Measurements from ENCODE around the gene NHLRC2. TPM values are rescaled to one million over a fixed set of nuclear protein-coding genes. Genes with fewer than 3 reads are reported as not detected.

The NHLRC2 gene
- total and polyA plus RNA-seq, 8 donors = 2.8 to 112 (median 16.4) TPM

DNA sequence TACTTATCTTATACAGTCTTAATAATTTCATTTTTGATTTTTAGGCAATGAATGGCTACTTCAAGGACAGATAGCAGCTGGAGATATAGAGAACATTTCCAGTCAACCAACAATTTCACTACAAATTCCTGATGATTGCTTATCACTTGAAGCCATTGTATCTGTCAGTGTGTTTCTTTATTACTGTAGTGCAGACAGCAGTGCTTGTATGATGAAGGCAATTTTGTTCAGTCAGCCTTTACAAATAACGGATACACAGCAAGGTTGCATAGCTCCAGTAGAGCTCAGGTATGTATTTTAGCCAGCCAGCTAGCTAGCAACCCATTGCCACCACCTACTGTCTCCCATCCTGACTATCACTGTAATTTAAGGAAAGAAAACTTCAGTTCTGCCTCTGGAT, 53.8 kb downstream of the NHLRC2 start:
- Histone ChIP-seq H3K27me3 (no peaks in the 10 kb centered on the region), H3K4me1 (peaks cover 0 to 12% (median 4%) of the 10 kb centered on the region in 4 donors), H3K36me3 (peaks cover 28 to 81% (median 72%) of the 10 kb centered on the region in 4 donors), H3K9me3 (no peaks in the 10 kb centered on the region), H3K4me3 (no peak overlapping the region), H3K27ac (no peak overlapping the region)
- intact Hi-C loops (cut with DNase I; ENCODE audit: low total_unique reads) = no loop called here
- TF ChIP-seq POLR2A (IDR thresholded peaks at IDR 0.05) = no peak
- TF ChIP-seq, protein P1, sequence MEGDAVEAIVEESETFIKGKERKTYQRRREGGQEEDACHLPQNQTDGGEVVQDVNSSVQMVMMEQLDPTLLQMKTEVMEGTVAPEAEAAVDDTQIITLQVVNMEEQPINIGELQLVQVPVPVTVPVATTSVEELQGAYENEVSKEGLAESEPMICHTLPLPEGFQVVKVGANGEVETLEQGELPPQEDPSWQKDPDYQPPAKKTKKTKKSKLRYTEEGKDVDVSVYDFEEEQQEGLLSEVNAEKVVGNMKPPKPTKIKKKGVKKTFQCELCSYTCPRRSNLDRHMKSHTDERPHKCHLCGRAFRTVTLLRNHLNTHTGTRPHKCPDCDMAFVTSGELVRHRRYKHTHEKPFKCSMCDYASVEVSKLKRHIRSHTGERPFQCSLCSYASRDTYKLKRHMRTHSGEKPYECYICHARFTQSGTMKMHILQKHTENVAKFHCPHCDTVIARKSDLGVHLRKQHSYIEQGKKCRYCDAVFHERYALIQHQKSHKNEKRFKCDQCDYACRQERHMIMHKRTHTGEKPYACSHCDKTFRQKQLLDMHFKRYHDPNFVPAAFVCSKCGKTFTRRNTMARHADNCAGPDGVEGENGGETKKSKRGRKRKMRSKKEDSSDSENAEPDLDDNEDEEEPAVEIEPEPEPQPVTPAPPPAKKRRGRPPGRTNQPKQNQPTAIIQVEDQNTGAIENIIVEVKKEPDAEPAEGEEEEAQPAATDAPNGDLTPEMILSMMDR (IDR thresholded peaks at IDR 0.05) = no peak
- no peak for TF ChIP-seq POLR2AphosphoS5 (IDR thresholded peaks at IDR 0.05)
- no peak for TF ChIP-seq EP300 (IDR thresholded peaks at IDR 0.05)
- DNase-seq = no peak
- 90 to 100% (median 93%) methylated on average over 1 of the region's 1 CpG for WGBS, 5 donors

DNA sequence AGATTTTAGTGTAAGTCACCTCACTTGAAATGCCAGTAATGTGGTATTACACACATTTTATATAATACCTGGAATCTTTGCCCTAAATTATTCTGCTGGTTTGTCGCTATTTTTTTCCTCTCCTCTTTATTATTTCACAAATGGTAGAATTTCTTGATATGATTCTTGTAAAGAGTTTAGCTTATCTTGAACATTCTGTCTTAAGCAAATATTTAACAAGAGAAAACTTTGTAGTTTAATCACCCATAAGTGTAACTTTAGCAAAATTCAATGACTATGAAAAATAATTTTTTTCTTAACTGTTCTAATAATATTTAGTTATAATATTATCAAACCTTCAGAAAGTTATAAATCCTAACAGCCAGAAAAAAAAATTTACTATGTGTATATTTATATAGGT, 56.7 kb downstream of the NHLRC2 start:
- TF ChIP-seq POLR2AphosphoS5 (IDR thresholded peaks at IDR 0.05) = no peak
- H3K4me3 ChIP-seq = no peak overlapping the region
- no peaks in the 10 kb centered on the region for H3K9me3 ChIP-seq
- peaks cover 0 to 12% (median 4%) of the 10 kb centered on the region in 4 donors for H3K4me1 ChIP-seq
- H3K27ac ChIP-seq = no peak overlapping the region
- peaks cover 13 to 56% (median 49%) of the 10 kb centered on the region in 4 donors for H3K36me3 ChIP-seq
- H3K27me3 ChIP-seq = no peaks in the 10 kb centered on the region
- no peak for DNase-seq
- intact Hi-C loops (cut with DNase I; ENCODE audit: low total_unique reads) = no loop called here
- 40 to 65% (median 52%) methylated on average over 1 of the region's 1 CpG for WGBS, 5 donors

DNA sequence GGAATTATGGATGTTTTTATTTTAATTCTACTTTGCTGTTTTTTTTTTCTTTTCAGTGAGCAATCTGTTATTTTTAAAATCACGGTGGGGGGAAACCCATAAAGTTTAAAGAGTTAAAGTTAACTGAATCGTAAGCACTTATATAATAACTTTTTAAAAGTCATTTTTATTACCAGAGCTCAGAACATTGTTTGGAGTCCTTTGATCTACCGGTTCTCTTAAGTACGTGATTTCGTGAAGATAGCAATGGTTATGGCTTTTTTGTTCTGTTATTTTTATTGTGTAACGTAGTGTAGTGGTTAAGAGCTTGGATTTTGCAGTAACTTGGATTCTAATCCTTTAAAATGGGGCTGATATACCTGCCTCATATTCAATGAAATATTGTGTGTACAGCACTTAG, 57.4 kb downstream of the NHLRC2 start:
- Histone ChIP-seq H3K4me3 (no peak overlapping the region), H3K9me3 (no peaks in the 10 kb centered on the region), H3K36me3 (peaks cover 13 to 49% (median 42%) of the 10 kb centered on the region in 4 donors), H3K27me3 (no peaks in the 10 kb centered on the region), H3K27ac (no peak overlapping the region), H3K4me1 (peaks cover 0 to 12% (median 4%) of the 10 kb centered on the region in 4 donors)
- no peak for DNase-seq
- intact Hi-C loops (cut with DNase I; ENCODE audit: low total_unique reads) = no loop called here
- TF ChIP-seq POLR2AphosphoS5 (IDR thresholded peaks at IDR 0.05) = no peak
- TF ChIP-seq, protein P1 (IDR thresholded peaks at IDR 0.05) = no peak
- 50 to 79% (median 66%) methylated on average over 6 of the region's 6 CpGs for WGBS, 5 donors

DNA sequence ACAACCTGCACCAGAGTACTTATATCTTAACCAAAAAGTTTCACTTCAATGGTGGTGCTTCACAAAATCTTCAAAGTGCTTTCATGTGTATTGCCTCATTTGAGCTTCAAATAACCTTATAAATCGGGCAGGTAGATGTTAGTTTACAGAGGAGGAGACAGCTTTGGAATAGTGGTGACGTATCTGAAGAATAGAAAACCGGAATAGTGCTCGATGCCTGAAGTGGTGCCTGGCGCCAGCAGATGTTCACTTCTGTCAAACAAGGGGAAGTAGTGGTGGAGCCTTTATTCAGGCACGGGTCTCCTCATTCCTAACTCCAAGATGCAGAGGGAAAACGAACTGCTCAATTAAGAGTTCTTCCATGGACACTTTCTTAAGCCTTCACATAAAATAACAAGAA, 58.1 kb downstream of the NHLRC2 start:
- Histone ChIP-seq H3K36me3 (peaks cover 9 to 42% (median 34%) of the 10 kb centered on the region in 4 donors), H3K4me1 (peaks cover 0 to 12% (median 4%) of the 10 kb centered on the region in 4 donors), H3K4me3 (no peak overlapping the region), H3K27ac (no peak overlapping the region), H3K27me3 (no peaks in the 10 kb centered on the region), H3K9me3 (no peaks in the 10 kb centered on the region)
- 85 to 96% (median 95%) methylated on average over 7 of the region's 7 CpGs for WGBS, 5 donors
- TF ChIP-seq EP300 (IDR thresholded peaks at IDR 0.05) (no peak), POLR2A (IDR thresholded peaks at IDR 0.05) (no peak)
- TF ChIP-seq, protein P1 (IDR thresholded peaks at IDR 0.05) = no peak
- intact Hi-C loops (cut with DNase I; ENCODE audit: low total_unique reads) = no loop called here
- no peak for DNase-seq

DNA sequence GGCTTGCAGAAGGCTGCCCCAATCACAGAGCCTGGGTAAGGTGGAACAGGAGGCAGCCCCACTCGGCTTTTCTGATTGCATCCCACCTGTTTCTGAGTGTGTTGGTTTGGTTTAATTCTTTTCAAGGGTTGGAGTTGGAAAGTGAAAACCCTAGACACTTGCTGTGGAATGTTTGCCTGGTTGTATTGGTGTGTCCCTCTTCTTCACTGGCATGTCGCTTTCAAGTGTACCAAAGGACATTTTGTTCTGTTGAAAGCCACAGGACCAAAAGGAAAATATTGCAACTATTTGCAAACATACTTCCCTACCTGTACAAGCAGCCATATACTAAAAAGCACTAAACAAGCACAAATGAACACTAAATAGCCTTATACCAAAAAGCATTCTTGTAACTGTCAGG, 60.5 kb downstream of the NHLRC2 start:
- 84 to 97% (median 91%) methylated on average over 2 of the region's 2 CpGs for WGBS, 5 donors
- intact Hi-C loops (cut with DNase I; ENCODE audit: low total_unique reads) = no loop called here
- H3K9me3 ChIP-seq = no peaks in the 10 kb centered on the region

More for the DNA sequence above, 60.5 kb downstream of the NHLRC2 start:
- no peak overlapping the region for H3K4me3 ChIP-seq
- H3K4me1 ChIP-seq = peaks cover 0 to 12% (median 4%) of the 10 kb centered on the region in 4 donors
- no peak for DNase-seq
- no peaks in the 10 kb centered on the region for H3K27me3 ChIP-seq
- H3K36me3 ChIP-seq = peaks cover 0 to 24% (median 19%) of the 10 kb centered on the region in 4 donors
- TF ChIP-seq EP300 (IDR thresholded peaks at IDR 0.05) (no peak), POLR2A (IDR thresholded peaks at IDR 0.05) (no peak), POLR2AphosphoS5 (IDR thresholded peaks at IDR 0.05) (no peak)
- TF ChIP-seq, protein P1 (IDR thresholded peaks at IDR 0.05) = no peak
- H3K27ac ChIP-seq = no peak overlapping the region

Measured in stomach (tissue), 9 donors.